Neural cell (in vitro differentiated cells): ENCODE measurements around the gene ANKEF1.

Source experiments
- EZH2 ChIP-seq: fragments of 200-600, 300-800 bp; shearing (Covaris generic), sonication (generic); IDR thresholded peaks from 2 replicates; pipeline ENCODE4 v1.6.1; 2014; ENCODE audit warnings: antibody characterized with exemption, low read length, borderline replicate concordance, mild to moderate bottlenecking; ENCODE audit not compliant: insufficient read depth, poor library complexity, severe bottlenecking
- POLR2AphosphoS5 ChIP-seq: IDR thresholded peaks from 2 replicates; pipeline ENCODE4 v1.6.1; 2012
- TF ChIP-seq, protein P1 (sequence below): fragments of 450-650 bp; IDR thresholded peaks from 2 replicates; pipeline ENCODE4 v1.5.1; 2014; ENCODE audit warnings: antibody characterized with exemption, mild to moderate bottlenecking, moderate library complexity; ENCODE audit not compliant: poor library complexity, severe bottlenecking
- TF ChIP-seq, protein P2 (sequence below): IDR thresholded peaks from 2 replicates; pipeline ENCODE4 v1.6.1; 2012; ENCODE audit warnings: borderline replicate concordance

- TF ChIP-seq, protein P1, sequence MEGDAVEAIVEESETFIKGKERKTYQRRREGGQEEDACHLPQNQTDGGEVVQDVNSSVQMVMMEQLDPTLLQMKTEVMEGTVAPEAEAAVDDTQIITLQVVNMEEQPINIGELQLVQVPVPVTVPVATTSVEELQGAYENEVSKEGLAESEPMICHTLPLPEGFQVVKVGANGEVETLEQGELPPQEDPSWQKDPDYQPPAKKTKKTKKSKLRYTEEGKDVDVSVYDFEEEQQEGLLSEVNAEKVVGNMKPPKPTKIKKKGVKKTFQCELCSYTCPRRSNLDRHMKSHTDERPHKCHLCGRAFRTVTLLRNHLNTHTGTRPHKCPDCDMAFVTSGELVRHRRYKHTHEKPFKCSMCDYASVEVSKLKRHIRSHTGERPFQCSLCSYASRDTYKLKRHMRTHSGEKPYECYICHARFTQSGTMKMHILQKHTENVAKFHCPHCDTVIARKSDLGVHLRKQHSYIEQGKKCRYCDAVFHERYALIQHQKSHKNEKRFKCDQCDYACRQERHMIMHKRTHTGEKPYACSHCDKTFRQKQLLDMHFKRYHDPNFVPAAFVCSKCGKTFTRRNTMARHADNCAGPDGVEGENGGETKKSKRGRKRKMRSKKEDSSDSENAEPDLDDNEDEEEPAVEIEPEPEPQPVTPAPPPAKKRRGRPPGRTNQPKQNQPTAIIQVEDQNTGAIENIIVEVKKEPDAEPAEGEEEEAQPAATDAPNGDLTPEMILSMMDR = no peak
- TF ChIP-seq EZH2 = no peak
- TF ChIP-seq, protein P2, sequence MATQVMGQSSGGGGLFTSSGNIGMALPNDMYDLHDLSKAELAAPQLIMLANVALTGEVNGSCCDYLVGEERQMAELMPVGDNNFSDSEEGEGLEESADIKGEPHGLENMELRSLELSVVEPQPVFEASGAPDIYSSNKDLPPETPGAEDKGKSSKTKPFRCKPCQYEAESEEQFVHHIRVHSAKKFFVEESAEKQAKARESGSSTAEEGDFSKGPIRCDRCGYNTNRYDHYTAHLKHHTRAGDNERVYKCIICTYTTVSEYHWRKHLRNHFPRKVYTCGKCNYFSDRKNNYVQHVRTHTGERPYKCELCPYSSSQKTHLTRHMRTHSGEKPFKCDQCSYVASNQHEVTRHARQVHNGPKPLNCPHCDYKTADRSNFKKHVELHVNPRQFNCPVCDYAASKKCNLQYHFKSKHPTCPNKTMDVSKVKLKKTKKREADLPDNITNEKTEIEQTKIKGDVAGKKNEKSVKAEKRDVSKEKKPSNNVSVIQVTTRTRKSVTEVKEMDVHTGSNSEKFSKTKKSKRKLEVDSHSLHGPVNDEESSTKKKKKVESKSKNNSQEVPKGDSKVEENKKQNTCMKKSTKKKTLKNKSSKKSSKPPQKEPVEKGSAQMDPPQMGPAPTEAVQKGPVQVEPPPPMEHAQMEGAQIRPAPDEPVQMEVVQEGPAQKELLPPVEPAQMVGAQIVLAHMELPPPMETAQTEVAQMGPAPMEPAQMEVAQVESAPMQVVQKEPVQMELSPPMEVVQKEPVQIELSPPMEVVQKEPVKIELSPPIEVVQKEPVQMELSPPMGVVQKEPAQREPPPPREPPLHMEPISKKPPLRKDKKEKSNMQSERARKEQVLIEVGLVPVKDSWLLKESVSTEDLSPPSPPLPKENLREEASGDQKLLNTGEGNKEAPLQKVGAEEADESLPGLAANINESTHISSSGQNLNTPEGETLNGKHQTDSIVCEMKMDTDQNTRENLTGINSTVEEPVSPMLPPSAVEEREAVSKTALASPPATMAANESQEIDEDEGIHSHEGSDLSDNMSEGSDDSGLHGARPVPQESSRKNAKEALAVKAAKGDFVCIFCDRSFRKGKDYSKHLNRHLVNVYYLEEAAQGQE = no peak
- TF ChIP-seq POLR2AphosphoS5 = no peak
Observed at GRCh38 chr20:10023911-10024310, 10.9 kb upstream of the ANKEF1 start.
